GM12872 (cell line): ENCODE data around the gene EIPR1.

Experiments used
- CTCF ChIP-seq: IDR thresholded peaks from 3 replicates; pipeline ENCODE4 v1.5.1; 2011; ENCODE audit warnings: low read depth, mild to moderate bottlenecking, low read length, moderate library complexity; ENCODE audit not compliant: insufficient read depth

The EIPR1 gene

GRCh38 chr2:3148716-3149115, 228.9 kb downstream of the EIPR1 start:
- TF ChIP-seq CTCF = no peak

DNA sequence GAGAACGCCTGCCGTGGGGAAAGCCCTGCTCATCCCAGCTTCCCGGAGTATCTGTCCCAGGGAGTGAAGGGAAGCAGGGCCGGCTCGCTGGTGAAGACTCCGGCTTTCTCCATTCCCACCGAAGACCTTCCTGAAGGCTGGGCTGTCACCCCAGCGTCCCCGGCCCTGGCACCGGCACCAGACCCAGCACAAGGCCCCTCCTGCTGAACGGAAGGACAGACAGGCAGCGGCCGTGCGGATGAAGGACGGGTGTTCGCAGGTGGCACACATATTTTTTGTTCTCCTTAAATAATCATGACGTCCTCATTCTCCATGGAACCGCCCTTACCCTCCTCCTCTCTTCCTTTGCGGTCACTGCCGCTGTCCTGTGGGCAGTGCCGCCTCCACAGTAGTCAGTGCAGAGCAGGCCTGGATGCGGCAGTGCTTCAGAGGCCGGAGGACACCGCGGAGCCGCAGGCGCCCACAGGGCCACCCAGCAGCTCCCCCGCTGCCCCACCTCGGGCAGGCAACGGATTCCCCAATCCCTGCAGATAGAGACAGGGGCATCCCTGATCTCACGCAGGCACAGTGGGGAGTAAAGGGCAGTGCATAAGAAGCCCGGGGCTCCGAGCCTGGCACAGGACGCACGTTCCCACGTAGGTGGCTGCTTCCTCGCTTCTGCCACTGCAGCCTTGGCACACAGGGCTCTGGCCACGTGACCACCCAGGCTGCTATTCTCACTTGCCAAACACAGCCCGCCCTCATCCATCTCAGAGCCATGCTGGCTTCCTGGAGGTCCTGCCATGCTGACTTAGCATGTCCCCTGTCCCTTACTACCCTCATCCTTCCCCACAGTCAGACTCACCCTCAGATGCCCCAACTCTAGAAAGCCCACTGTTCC, 229.7 kb downstream of the EIPR1 start:
- TF ChIP-seq CTCF = no peak

DNA sequence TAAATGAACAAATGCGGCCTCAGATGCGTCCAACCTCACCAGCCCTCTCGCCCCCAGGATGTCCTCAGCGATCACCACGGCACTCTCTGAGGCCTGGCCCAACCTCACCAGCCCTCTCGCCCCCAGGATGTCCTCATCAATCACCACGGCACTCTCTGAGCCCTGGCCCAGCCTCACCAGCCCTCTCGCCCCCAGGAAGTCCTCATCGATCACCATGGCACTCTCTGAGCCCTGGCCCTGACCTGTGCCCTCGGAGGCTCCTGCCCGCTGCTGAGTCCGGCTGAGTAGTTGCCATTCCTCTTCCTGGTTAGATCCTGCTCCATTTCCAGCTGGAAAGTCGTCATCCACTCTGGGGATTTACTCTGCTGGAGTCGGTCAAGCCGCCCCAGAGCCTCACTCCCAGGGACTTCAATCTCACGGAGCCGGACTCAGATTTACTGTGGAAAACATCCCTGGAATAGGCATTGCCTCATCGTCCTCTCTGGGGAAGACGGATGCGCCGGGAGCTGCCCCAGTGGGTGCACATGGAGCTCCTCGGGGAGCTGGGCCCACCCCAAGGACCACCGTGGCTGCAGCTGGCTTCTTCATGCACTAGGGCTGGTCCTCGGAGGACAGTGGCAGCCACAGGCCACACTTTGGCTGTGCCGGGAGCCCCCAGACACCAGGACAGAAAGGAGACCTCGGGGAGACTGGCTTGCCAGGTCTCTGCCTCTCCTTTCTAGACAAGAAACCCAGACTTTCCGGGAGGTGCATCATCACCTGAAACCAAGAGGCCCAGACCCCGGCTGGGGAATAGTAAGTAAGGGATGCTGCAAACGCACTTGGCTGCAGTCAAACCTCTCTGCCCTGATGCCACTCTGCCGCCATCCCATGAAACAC, 230.6 kb downstream of the EIPR1 start:
- TF ChIP-seq CTCF = no peak

DNA sequence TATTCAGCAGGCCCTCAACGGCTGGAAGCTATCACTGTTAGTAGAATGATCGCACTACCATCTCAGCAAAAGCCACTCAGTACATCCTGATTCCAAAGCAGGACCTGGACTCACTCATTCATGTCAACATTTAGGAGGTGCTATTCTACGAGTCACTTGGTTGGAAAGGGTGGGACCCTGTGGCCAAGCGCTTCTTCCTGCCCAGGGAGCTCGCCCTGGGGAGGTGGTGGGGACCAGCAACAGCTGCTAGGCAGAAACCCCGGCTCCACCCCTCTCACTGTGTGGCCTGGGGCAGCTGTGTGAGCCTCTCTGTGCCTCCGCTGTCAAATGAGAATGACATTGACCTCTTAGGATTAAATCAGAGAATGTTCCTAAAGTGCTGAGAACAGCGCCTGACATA, 231.4 kb downstream of the EIPR1 start:
- TF ChIP-seq CTCF = no peak

DNA sequence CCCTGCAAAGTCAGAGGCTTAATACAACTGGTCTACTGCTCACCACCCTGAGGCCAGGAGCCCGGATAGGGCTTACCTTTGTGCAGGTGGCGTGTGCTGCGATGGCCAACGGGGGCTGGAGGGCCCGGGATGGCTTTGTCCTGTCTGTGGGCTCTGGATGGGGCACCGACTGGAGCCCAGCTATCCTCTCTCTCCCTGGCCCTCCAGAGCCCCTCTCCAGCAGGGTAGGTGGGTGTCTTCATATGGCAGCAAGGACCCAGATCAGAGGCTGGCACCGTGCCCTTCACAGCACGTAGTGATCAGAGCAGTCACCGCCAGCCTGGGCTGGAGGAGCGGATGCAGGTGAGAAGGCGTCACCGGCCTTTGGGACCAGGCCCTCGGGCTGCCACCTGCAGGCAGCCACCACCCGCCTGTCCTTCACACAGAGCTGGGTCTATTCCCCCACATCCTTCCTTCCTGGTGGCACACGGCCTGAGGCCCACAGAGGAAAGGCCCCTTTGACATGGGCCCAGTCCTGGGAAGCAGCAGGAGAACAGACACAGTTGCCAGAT, 232.1 kb downstream of the EIPR1 start:
- no peak for TF ChIP-seq CTCF

GRCh38 chr2:3144856-3145255, 232.8 kb downstream of the EIPR1 start:
- no peak for TF ChIP-seq CTCF

- TF ChIP-seq CTCF = no peak
These were observed 234.0 kb downstream of the EIPR1 start for GRCh38 chr2:3143602-3144001.
